HG02623 (cell line): Measurements from ENCODE around the gene STEAP2.

ENCODE experiments used
- ATAC-seq: cut with Tn5 transposase; IDR thresholded peaks from one replicate; pipeline ENCODE4 v1.9.1; 2021; ENCODE audit warnings: moderate library complexity; ENCODE audit not compliant: unreplicated experiment

STEAP2 gene

DNA sequence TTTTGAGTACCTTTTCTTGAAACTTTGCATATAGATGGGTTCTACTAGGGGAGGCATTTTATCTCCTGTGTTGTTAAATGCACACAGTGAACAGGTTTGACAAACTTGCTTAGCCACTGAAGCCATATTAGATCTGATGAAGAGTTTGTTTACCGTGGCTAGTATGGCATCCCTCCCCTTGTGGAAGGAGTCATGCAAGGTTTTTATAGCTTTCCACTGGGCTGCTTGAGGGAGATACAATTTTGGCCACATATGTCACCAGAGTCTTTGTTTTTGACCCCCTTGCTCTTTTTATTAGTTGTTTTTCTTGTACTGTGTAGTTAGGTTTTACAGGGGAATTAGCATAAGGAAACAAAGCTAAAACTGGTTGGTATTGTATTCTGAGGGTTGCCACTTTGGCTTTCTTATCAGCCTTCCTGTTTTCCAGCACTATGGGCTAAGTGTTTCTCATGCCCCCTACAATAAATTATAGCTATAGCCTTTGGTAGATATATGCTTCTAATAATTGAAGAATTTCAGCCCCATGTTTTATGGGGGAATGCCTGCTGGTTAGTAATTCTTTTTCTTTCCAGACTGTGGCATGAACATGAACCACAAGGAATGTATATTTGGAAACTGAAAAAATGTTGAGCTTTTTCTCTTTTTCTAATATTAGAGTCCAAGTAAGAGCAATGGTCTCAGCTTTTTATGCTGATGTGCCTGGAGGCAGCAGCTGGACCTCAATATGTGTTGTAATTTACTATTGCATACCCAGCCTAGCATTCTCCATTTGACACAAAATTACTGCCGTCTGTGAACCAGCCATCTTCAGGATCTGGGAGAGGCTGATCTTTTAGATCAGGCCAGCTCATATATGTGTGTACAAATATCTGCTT lies 18.4 kb upstream of the STEAP2 start:
- ATAC-seq, result no peak

DNA sequence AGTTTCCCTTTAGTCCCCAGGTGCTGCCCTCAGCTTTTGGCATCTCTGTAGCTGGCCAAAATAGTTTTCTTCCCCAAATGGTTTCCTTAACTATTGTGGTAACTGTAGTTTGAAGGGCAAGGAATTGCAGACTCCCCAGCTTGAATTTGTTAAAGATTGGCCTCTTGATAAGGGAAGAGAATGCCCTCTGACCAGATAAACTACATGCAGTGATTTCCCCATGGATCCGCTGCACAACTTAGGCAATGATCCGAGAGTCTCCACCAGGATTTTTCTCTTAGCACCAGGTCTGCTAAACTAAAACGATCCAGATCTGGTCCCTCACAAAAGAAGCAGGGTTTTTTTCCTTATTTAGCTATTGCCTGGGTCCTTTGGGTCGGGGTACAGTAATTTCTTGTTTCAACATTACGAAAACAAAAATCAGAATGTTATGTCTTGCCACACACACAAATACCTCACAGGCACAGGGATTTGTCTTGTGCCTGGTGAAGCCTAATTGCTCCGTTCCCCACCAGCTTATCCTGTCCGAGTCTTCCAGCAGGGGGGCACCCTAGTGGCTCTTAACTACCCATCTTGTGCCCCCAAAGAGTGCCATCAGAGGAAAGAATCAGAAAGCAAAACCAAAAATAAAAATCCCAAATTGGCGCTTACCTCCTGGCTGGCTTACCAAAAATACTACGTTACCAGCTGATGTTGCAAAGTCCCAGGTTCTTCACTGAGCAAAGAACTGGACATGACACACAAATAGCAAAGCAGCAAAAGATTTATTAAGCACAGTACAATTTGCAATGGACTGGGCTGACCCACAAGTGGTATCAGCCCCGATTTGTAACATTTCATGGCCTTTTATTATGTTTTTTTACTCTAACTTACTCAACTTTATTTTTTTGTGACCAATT lies 16.4 kb upstream of the STEAP2 start:
- no peak for ATAC-seq

DNA sequence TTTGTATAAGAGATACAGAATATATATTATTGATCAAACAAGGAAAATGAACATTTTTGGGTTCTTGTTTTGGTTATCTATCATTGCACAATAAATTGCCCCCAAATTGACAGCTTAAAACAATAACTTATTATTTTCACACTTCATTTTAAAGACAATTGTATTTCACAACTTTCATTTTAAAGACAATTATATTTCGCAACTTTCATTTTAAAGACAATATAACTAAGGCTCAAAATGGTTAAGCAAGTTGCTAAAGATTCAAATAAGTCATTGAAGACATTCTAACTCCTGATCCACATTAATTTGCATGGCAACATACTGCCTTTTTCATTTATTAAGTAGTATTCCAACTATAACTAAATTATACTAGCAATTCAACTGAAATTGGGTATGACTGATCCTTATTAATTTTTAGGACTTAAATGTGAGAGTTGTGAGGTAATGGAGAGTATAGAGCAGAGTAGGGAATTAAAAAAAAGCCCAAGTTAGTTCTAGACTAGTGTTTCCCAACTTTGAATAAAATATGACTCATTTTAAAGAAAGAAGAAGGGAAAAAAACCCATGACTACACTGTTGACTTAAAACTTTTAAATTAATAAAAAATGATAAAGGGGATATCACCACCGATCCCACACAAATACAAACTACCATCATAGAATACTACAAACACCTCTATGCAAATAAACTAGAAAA lies 9.9 kb upstream of the STEAP2 start:
- ATAC-seq, result no peak

DNA sequence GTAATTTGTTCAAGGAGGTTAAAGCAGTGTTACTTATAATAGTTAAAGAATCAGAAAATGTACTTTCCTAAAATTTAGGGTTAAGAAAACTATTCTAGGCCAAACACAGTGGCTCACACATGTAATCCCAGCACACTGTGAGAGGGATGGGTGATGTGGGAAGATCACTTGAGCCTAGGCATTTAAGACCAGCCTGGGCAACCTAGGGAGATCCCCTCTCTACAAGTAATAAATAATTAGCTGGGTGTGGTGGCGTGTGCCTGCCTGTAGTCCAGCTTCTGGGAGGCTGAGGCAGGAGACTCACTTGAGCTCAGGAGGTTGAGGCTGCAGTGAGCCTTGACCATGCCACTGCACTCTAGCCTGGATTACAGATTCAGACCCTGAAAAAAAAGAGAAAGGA lies 3.6 kb upstream of the STEAP2 start:
- no peak for ATAC-seq

DNA sequence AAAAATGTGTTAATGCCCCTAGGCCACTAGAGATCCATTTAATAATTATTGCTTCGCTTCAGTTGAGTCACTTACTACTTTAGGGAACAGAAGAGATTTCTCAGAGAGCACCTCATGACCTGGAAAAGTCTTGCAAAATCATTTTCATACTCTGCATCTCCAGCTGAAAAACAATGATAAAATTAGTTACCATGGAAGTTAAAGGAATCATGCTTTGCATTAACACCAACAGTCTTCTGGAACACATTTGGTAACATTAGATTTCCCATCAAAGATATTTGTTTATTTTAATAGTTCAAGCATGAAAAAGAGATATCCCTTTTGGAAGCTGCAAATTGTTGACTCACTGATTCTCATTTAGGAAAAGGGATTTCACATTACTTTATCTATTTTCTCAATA lies 1.8 kb upstream of the STEAP2 start:
- no peak for ATAC-seq

DNA sequence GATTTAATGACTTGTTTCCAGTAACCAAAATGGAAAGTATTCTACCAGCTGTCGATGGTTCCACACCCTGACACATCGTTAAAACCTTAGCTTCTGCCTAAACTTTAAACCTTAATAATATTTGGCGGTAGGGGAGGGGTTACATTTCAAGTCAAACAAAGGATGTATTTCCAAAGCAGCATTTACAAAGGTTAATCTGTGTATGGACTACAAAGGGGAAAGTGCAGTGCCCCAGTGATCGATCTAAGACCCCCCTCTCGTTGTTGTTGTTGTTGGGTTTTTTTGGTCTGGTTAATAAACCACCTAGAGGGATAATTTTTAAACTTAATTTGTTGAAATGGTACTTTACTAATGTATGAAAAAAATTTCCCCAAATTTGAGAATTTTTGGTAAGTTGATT lies 1.1 kb upstream of the STEAP2 start:
- ATAC-seq, result no peak

DNA sequence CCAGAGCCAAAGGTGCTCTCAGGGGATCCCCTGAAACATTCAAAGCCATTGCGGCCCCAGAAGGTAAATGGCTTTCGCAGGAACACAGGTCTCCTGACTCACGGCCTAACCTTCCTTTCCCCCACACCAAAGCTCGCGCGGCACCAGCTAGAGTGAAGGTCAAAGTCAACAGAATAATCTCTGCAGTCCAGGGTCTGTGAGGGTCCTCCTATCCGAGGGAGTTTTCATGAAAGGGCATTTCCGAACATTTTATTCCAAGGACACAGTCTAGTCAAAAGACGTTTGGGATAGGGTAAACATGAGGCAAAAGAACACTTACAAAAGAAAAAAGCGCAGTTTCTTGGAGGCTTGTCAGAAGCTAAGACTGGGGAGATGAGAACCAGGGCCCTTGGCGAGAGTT lies 559 bp upstream of the STEAP2 start:
- ATAC-seq, result no peak

DNA sequence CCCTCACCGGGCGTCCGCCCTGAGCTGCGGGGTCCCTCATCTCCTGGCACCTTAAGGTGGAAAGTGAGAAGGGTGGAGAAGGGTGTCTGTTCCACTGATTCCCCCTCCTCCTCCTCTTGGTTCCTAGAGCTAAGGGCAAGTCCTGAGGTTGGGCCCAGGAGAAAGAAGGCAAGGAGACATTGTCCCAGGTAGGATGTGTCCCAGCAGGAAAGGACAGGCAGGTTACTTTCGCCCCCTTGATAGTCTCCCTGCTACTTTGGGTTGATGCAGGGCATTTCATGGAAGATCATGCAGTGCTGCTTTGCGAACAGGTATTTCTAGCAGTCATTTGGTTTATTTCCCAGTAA lies 582 bp downstream of the STEAP2 start:
- no peak for ATAC-seq

DNA sequence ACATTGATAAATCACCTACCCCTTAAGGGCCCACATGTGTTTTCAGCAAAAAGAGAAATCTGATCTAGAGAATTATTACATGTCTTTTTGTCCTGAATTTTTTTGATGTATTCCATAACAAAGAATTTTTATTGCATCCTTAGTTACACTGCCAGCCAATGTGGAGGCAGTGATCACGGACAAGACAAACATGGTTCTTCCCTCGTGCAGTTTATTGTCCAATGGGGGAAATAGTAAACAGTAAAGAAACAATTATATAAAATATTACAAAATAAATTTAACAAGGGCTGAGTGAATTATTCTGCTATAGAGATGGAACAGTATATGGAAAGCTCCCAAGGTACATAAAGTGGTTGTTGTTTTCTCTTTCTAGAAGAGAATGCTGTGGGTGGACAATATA lies 2.0 kb downstream of the STEAP2 start:
- ATAC-seq, result no peak

DNA sequence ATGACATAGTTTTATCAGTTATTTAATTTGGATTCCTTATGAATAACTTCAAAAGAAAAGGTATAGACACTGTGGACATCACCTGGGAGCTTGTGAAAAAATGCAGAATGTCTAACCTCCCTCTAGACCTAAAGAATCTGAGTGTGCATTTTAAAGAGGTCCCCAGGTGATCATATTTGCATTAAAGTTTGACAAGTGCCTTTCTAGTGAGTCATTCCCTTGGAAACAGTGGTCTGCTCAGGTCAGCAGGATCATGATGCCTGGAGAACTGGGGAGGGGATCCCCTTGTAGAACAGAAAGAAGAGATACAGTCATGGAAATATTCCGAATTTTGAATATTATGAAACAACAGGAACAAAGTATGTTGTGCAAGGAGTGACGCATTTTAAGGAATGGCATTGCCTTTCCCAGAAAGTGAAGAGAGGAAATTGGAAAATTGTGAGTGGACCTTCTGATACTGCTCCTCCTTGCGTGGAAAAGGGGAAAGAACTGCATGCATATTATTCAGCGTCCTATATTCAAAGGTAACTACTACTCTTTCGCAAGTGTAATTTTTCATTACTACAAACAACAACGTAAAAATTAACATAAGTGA lies 4.6 kb downstream of the STEAP2 start:
- no peak for ATAC-seq

DNA sequence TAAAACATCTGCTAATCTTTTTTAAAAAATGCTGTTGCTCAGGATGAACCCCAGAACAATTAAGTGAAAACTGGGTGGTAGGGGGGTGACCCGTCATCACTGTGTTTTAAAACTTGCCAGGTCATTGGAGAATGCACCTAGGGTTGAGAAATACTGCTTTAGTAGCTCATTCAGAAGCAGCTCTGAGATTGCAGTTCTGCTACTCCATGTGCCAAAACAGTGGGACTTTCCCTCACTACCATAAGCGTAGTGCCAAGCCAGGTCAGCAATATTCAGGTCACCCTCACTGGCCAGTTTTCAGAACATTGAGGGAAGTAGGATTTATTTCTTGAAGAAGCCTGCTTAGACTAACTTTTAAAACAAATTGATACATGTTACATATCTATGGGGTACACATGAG lies 5.2 kb downstream of the STEAP2 start:
- no peak for ATAC-seq

DNA sequence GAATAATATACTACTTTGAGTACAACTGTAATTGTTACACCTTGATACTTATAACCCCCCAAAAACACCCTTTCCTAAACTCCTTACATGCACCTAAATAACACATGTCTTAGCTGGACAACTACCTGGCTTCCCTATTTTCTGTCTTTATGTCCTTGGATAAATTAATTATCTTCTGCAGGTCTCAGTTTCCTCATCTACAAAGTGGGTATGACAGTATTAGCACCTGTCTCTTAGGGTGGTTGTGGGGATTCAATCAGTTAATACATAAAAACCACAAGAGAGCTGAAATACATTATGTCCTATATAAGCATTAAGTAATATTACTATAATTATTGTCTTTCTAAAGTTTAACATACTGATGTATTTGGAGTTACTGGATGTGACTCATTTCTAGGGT lies 10.8 kb downstream of the STEAP2 start:
- ATAC-seq, result no peak

DNA sequence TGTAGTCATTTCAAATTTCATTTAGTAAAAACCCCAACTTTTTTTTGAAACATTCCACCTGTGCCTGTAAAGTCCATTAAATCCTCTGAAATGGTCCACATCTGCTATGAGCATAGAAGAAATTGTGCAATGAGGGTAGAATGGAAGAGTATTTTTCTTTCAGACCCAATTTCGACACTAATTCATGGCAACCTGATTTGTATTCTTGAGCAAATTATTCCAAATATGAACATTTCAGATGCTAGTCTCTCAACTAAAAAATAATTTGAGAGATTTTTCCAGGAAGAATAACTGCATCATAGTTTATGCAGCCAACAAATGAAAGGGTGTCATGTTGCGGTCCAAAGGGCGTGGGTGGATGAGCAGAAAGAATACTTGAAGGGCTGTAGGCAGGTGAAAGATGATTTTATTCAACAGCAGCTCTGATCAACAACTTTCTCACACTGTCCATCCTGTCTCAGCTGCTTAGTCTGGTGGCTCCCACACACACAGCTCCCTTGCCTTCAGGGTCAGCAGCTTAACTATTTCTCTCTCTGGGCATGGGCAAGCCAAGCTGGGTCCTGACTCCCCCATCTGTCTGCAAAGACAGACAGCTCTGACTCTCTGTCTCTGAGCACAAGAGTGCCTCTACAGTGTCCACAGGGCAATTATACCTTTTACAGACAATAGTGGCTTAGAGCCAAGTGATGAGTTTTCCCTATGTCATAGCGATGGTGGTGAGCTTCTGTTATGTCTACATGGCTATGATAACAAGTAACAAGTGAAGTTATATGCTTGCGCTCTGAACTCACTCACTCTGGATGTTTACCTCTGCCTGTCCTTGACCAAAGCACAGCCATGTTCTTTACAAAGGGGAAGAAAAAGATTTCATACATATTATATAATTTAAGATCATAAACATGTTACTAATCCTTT lies 11.5 kb downstream of the STEAP2 start:
- ATAC-seq, result no peak

DNA sequence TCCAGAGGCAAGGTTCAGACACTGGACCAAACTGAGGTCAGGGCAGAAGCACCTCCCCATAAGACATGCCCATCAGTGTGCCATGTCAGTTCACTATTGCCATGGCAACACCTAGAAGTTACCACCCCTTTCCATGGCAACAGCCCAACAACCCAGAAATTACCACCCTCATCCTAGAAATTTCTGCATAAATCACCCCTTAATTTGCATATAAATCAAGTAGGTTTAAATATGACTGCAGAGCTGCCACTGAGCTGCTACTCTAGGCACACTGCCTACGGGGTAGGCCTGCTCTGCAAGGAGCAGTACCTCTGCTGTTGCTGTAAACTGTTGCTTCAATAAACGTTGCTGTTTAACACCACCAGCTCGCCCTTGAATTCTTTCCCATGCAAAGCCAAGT lies 12.7 kb downstream of the STEAP2 start:
- no peak for ATAC-seq

DNA sequence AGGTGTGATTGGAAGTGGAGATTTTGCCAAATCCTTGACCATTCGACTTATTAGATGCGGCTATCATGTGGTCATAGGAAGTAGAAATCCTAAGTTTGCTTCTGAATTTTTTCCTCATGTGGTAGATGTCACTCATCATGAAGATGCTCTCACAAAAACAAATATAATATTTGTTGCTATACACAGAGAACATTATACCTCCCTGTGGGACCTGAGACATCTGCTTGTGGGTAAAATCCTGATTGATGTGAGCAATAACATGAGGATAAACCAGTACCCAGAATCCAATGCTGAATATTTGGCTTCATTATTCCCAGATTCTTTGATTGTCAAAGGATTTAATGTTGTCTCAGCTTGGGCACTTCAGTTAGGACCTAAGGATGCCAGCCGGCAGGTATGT lies 13.6 kb downstream of the STEAP2 start:
- ATAC-seq, result no peak

DNA sequence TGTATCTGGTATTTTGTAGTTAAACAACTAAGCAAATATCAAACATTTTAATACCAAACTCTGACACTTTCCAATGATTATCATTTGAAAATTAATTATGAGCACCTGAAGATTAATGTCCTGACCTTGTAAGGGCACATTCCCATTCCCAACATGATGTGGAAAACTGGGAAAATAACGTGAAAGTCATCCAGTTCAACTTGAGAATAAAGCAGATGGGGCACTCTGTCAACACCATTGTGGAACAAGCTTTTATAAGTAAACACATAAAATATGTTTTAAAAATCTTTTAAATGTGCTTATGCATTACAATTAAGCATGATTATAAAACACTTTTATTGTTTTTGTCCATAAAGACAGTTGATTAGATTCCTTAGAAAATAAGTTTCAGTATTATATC lies 14.1 kb downstream of the STEAP2 start:
- ATAC-seq, result no peak

DNA sequence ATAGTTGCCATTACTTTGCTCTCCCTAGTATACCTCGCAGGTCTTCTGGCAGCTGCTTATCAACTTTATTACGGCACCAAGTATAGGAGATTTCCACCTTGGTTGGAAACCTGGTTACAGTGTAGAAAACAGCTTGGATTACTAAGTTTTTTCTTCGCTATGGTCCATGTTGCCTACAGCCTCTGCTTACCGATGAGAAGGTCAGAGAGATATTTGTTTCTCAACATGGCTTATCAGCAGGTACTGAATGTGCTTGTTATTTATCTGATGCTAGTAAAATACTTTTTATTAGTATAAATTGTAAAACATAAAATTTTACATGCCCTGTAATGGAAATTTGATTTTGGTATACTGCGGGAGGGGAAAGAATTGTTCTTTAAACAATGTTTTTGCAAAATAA lies 15.7 kb downstream of the STEAP2 start:
- no peak for ATAC-seq

DNA sequence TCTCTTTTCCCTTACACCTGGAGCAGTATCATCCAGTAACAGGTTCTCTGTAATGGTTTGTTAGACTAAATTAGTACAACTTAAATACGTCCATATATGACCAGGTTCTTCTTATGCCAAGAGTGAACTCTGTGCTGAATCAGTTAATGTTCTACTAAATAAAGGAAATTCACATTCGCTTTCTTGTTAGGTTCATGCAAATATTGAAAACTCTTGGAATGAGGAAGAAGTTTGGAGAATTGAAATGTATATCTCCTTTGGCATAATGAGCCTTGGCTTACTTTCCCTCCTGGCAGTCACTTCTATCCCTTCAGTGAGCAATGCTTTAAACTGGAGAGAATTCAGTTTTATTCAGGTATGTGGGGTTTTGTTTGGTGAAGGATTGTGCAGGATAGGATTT lies 18.1 kb downstream of the STEAP2 start:
- ATAC-seq, result no peak

DNA sequence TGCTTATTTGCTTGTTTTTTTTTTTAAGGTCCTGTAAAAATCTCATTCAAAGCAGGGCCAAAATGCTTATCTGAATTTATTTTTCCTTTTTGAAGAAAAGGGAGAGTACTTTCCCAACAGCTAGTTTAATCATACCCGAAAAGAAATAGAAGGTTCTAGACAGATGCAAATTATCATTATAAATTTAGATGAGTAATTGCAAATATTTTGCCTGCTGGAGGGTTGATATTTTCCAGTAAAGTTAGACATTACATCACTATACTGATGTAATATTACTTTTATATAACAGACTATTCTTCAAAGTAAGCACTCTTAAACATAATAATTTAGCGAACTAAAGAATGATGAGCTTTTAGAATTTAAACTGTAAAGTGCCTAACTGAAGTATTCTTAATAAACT lies 19.3 kb downstream of the STEAP2 start:
- no peak for ATAC-seq

DNA sequence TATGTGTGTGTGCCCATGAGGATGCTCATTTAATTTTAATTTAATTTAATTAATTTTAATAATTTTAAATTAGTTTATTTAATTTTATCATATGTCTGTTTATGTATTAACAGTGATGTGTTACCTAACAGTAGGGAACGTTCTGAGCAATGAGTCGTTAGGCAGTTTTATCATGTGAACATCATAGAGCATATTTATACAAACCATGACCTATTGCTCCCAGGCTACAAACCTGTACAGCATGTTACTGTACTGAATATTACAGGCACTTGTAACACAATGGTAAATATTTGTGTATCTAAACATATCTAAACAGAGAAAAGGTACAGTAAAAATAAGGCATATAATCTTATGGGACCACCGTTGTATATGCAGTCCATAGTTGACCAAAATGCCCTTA lies 19.8 kb downstream of the STEAP2 start:
- ATAC-seq, result no peak
